ENCODE measurements around the gene IFRD1.

IFRD1 gene

GRCh38 chr7:112487457-112488263, 37.4 kb downstream of the IFRD1 start:
- no peak for DNase-seq (ENCODE audit: low spot score)

DNA sequence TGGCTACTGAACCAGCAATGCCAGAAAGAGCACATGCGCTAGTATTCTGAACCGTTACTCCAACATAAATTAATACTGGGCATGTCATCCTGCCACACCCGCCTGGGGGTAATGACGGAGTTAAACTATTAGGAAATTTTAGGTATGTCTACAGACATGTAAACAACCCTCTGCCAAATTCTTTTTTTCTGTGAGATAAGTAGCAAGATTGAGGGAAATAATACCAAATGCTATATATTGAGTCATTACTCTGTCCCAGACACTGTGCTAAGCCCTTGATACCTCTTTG, 37.9 kb downstream of the IFRD1 start:
- DNase-seq (ENCODE audit: low spot score): no peak

DNA sequence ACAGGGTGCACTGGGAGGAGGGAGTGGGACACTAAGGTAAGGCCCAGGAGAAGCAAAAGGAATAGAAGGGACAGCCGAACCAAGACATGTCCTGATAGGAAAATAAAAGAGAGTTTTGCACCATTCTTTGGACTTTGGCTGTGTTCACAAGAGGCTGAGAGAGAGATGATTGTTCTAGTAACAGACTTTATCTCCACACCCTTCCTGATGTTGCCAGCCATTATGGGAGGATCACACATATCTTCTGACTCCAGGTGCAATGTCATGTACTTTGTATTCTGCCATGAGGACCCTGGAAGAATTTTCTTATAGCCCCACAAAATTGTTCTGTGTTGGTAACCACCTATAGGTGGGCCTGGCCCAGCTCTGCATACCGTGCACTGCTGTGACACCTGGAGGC, 41.9 kb downstream of the IFRD1 start:
- DNase-seq (ENCODE audit: low spot score): no peak

DNA sequence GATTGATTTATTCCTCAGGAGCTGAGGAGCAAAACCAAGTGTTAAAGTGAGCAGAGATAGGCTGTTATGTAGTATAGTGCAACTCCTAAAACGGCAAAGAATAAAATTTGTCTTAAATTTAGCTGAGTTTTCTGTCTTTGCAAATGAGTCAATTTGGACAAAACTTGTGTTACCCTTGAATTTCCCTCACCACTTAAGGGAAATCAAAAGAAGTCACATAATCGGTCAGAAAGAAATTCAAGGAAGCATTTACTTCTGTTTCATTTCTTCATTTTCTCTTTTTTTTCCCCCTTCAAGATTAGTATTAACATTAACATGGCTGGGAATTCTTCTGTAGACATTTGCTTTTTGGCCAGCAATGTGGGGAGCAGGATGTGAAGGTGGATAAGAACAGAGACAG, 44.4 kb downstream of the IFRD1 start:
- no peak for DNase-seq (ENCODE audit: low spot score)

GRCh38 chr7:112495156-112495788, 45.0 kb downstream of the IFRD1 start:
- DNase-seq (ENCODE audit: low spot score): no peak

DNA sequence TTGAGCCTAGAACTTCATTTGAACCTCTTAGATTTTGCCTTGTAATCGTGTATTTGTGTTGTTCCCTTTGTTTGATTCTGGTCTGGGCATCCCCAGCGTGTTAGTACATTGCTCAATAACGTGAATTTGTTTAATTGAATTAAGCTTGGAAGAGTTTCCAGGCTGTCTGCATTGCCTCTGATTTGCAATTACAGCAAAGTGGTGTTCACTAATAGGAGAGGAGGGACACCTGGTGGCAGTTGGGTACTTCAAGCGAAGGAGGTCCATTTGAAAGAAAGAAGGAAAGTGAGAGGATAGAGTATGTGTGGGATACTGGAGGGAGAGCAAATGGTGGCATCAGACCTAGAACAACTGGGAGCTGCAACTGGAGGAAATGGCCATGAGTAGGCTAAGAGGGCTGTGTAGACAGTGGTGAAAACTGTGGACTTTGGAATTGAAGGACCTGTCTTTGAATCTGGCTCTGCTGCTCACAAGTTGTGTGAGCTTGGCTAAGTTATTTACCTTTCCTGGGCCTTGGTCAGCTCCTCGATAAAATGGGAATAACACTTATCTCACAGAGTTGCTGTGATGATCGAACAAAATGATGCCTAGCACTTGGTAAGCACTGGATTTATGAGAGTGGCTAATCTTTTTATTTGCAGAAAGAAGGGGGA, 45.7 kb downstream of the IFRD1 start:
- peak; percentile 76 for DNase-seq (ENCODE audit: low spot score)

GRCh38 chr7:112497481-112497880, 47.2 kb downstream of the IFRD1 start:
- no peak for DNase-seq (ENCODE audit: low spot score)

DNA sequence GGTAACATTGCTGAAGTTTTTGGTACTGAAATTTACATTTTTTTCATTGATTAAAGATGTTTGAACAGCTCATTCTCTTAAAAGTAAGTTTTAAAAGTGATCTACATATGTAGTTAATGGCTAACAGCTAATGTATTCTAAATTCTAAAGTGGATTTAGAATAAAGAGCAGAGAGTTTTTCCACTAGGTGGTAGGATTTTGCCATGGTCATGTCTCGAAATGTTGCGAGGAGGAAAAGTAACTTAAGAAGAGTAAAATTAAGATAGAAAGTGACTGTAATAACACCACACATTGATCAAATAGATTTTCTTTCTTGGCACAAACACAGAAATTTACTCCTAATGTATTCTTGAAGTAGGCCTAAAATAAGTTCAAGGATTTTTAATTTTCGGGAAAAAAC, 50.4 kb downstream of the IFRD1 start:
- no peak for DNase-seq (ENCODE audit: low spot score)

GRCh38 chr7:112501801-112502503, 51.7 kb downstream of the IFRD1 start:
- no peak for DNase-seq (ENCODE audit: low spot score)

GRCh38 chr7:112502700-112503099, 52.4 kb downstream of the IFRD1 start:
- no peak for DNase-seq (ENCODE audit: low spot score)

GRCh38 chr7:112503361-112503972, 53.2 kb downstream of the IFRD1 start:
- DNase-seq (ENCODE audit: low spot score): no peak

- no peak for DNase-seq (ENCODE audit: low spot score)
These were observed 53.9 kb downstream of the IFRD1 start for GRCh38 chr7:112504093-112504695.

GRCh38 chr7:112505495-112505894, 55.2 kb downstream of the IFRD1 start:
- DNase-seq (ENCODE audit: low spot score): no peak

DNA sequence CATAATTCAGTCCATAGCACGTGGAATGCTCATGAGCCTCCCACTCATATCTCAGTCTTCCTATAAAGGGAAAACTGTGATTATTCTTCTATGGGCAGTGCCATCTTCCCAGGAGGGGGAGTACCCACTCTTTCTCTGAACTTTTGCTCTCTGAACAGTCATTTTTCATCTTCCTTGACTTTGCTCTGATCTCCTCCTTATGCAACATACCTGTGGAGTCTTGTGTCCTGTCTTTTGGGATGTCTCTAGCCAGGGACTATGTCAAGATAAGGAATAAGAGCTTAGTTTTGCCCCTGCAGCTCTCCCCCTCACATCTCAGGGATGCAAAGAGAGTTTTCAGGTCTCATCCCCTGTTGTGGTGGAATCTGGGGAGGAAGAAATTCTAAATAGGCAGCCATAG, 58.1 kb downstream of the IFRD1 start:
- no peak for DNase-seq (ENCODE audit: low spot score)

GRCh38 chr7:112509402-112509801, 59.1 kb downstream of the IFRD1 start:
- DNase-seq (ENCODE audit: low spot score): no peak

DNA sequence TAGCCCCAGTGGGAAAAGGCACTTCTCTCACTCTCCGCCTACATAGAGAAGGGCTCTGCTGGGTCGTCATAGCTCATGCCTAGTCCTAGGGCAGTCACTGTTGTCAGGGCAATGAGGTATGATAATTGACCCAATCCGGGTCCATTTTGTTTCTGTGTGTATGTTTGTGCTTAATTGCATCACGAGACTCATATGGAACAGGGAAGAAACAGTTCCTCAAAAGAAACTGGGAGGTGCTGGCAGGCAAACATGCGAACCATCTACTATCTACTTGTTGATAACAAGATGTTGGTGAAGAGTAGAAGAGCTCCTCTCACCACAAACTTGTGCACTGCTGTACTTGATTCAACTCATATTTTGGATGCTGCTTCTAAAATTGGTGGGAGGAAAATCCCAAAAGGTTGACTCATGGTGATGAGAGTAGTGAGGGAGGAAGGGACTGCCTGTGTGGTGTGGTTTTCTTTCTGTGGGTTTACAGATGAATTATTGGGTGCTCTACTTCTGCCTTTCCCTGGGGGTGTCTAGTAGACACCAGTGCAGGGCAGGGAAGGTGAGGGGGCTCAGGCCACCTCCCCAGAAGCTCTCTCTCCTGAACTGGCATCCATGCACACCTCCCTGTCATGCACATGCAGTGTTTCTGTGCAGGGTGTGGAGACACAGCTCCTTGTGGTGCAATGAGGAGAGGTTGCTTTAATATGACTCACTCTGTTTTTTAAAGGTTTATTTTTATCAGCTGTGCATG, 59.9 kb downstream of the IFRD1 start:
- DNase-seq (ENCODE audit: low spot score): no peak

GRCh38 chr7:112510743-112511110, 60.5 kb downstream of the IFRD1 start:
- DNase-seq (ENCODE audit: low spot score): no peak

DNA sequence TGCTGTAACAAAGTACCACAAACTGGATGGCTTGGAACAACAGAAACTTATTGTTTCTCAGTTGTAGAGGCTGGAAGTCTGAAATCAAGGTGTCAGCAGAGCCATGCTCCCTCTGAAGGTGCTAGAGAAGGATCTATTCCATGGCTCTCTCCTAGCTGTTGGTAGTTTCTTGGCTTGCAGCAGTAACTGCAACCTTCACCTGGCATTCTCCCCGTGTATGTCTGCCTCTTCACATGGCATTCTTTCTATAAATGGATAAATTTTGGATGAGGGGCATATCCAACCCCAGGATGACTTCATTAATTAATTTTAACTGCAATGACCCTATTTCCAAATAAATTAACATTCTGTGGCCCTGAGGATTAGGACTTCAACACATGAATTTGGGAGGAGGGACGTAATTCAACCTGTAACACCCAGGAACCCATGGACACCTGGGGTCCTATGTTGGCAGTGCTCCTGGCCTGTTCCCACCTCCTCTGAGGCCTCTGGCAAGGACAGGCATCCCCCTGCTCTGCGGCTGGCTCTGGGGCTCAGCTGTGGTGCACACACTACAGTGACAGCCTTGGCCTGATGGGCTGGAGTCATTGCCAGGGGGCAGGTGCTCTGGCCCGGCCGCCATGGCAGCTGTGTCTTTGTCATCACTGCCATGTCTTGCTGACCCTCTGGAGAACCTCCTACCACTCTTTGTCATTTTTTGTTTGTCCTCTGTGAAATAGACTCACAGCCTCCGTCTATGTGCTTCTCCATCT, 61.4 kb downstream of the IFRD1 start:
- no peak for DNase-seq (ENCODE audit: low spot score)

GRCh38 chr7:112512451-112513210, 62.4 kb downstream of the IFRD1 start:
- no peak for DNase-seq (ENCODE audit: low spot score)

DNA sequence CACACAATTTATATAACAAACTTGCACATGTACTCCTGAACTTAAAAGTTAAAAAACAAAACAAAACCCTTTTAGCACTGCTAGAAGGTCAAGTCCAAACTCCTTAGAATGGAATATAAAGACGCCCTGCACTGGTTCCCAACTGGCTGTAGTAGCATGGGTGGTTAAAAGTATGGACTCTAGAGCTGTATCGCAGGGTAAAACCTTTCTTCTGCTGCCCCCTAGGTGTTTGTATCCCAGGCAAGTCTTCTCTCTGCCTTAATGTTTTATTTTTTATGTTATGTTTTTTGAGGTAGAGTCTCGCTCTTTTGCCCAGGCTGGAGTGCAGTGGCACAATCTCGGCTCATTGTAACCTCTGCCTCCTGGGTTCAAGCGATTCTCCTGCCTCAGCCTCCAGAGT, 65.7 kb downstream of the IFRD1 start:
- DNase-seq (ENCODE audit: low spot score): no peak

Data from LoVo (cell line).